ENCODE data around the gene GPATCH3.
A peak's percentile ranks its signal among the peaks of the same experiment; 100 is the strongest.
"Not testable (repeated sequence)": the region's sequence is repeated elsewhere in the genome, so short reads cannot be mapped to it uniquely, and the experiment has no call there.

The GPATCH3 gene

GRCh38 chr1:26848499-26848898, 51.8 kb downstream of the GPATCH3 start:
- H3K27me3 ChIP-seq (ENCODE audit: control insufficient read depth in 2 of 2, insufficient read depth in 2 of 2, low read length in 2 of 2): no peaks in the 10 kb centered on the region
- H3K27ac ChIP-seq (ENCODE audit: low read depth in 2 of 2, low read length in 2 of 2): peak overlapping the region; percentile 83 to 85
- H3K9ac ChIP-seq (ENCODE audit: low read depth in 1 of 2, low read length in 2 of 2): peak overlapping the region; percentile 35 to 63
- peaks cover 30 to 35% of the 10 kb centered on the region in 2 donors for H3K4me1 ChIP-seq (ENCODE audit: control insufficient read depth in 2 of 2, insufficient read depth in 2 of 2, low read length in 2 of 2)
- no peaks in the 10 kb centered on the region for H3K9me3 ChIP-seq (ENCODE audit: control insufficient read depth in 2 of 2, low read length in 2 of 2)
- no peak overlapping the region for H3K4me3 ChIP-seq (ENCODE audit: low read length in 2 of 2)
- H3K36me3 ChIP-seq (ENCODE audit: control insufficient read depth in 2 of 2, insufficient read depth in 2 of 2, low read length in 2 of 2): peaks cover 30 to 60% of the 10 kb centered on the region in 2 donors

GRCh38 chr1:26847826-26848225, 52.4 kb downstream of the GPATCH3 start:
- Histone ChIP-seq H3K9ac (ENCODE audit: low read depth in 1 of 2, low read length in 2 of 2) (peak overlapping the region in 1 of 2 donors; percentile 63), H3K4me1 (ENCODE audit: control insufficient read depth in 2 of 2, insufficient read depth in 2 of 2, low read length in 2 of 2) (peaks cover 30% of the 10 kb centered on the region in 2 donors), H3K36me3 (ENCODE audit: control insufficient read depth in 2 of 2, insufficient read depth in 2 of 2, low read length in 2 of 2) (peaks cover 27 to 62% of the 10 kb centered on the region in 2 donors), H3K27ac (ENCODE audit: low read depth in 2 of 2, low read length in 2 of 2) (peak overlapping the region; percentile 83 to 85)
- not testable (repeated sequence) for H3K27me3 ChIP-seq (ENCODE audit: control insufficient read depth in 2 of 2, insufficient read depth in 2 of 2, low read length in 2 of 2); H3K9me3 ChIP-seq (ENCODE audit: control insufficient read depth in 2 of 2, low read length in 2 of 2); H3K4me3 ChIP-seq (ENCODE audit: low read length in 2 of 2)

DNA sequence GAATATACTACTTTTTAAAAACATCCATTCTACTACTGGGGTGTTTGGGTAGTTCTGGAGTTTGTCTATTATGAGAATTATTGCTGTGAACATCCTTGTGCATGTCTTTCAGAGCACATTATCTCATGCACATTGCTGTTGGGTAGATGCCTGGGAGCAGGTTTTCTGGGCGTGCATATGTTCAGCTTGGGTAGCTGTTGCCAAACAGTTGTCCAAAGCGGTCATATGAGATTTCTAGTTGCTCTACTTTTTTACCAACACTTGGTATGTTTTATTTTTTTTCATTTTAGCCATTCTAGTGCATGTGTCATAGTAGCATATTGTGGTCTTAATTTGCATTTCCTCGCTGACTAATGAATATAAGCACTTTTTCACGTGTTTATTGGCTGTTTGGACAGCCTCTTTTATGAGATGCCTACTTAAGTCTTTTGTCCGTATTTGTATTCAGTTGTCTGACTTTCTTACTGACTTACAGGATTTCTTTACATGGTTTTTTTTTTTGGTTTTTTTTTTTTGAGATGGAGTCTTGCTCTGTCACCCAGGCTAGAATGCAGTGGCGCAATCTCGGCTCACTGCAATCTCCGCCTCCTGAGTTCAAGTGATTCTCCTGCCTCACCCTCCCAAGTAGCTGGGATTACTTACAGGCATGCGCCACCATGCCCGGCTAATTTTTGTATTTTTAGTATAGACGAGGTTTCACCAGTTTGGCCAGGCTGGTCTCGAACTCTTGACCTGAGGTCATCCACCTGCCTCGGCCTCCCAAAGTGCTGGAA, 55.7 kb downstream of the GPATCH3 start:
- Histone ChIP-seq H3K36me3 (ENCODE audit: control insufficient read depth in 2 of 2, insufficient read depth in 2 of 2, low read length in 2 of 2) (peaks cover 6 to 46% of the 10 kb centered on the region in 2 donors), H3K9me3 (ENCODE audit: control insufficient read depth in 2 of 2, low read length in 2 of 2) (no peaks in the 10 kb centered on the region), H3K4me3 (ENCODE audit: low read length in 2 of 2) (no peak overlapping the region), H3K27me3 (ENCODE audit: control insufficient read depth in 2 of 2, insufficient read depth in 2 of 2, low read length in 2 of 2) (no peaks in the 10 kb centered on the region), H3K27ac (ENCODE audit: low read depth in 2 of 2, low read length in 2 of 2) (no peak overlapping the region), H3K9ac (ENCODE audit: low read depth in 1 of 2, low read length in 2 of 2) (no peak overlapping the region), H3K4me1 (ENCODE audit: control insufficient read depth in 2 of 2, insufficient read depth in 2 of 2, low read length in 2 of 2) (peaks cover 17 to 18% of the 10 kb centered on the region in 2 donors)

Measured in mucosa of rectum (tissue), 2 donors.